ENCODE data around the gene STH.

- no peak for TF ChIP-seq ZBTB5 (IDR thresholded peaks at IDR 0.05)
- no peak for TF ChIP-seq RCOR1 (IDR thresholded peaks at IDR 0.05; ENCODE audit: borderline replicate concordance in 1 of 2, low read depth in 2 of 2, low read length in 2 of 2)
These were observed 28.4 kb upstream of the STH start for GRCh38 chr17:45970659-45971058.

Data from K562 (cell line).